Measurements from ENCODE around the gene BMPR1A. TPM values are rescaled to one million over a fixed set of nuclear protein-coding genes. Genes with fewer than 3 reads are reported as not detected.

The BMPR1A gene
- polyA plus RNA-seq, 2 of the 4 experiments (the other 2 are of a cell fraction): 25.5 to 39.0 TPM

GRCh38 chr10:86888585-86889381 lies 132.4 kb downstream of the BMPR1A start:
- no peak for FAIRE-seq
- no peak overlapping the region for H3K27ac ChIP-seq
- DNase-seq (ENCODE audit: low read depth in 1 of 2, low spot score in 1 of 2): no peak
- H3K4me3 ChIP-seq: no peak overlapping the region
- WGBS (ENCODE audit: missing lambda C conversion rate): 80% methylated on average over 7 of the region's 7 CpGs
- no peaks in the 10 kb centered on the region for H3K4me1 ChIP-seq
- no peaks in the 10 kb centered on the region for H3K9me3 ChIP-seq
- TF ChIP-seq JUN (IDR thresholded peaks at IDR 0.05) (no peak), HOXB5 (CRISPR knock-in tag; IDR thresholded peaks at IDR 0.05) (no peak), TP53 (CRISPR knock-in tag; IDR thresholded peaks at IDR 0.05) (no peak), NFE2L2 (conservative IDR thresholded peaks at IDR 0.05; ENCODE audit: low read length) (no peak), RAD21 (conservative IDR thresholded peaks at IDR 0.05 in 1 of 2, IDR thresholded peaks at IDR 0.05 in 1 of 2) (no peak), REST (IDR thresholded peaks at IDR 0.05) (no peak), ESRRA (IDR thresholded peaks at IDR 0.05; ENCODE audit: borderline replicate concordance, low read length) (no peak), HEYL (CRISPR knock-in tag; IDR thresholded peaks at IDR 0.05) (no peak), ZC3H11A (IDR thresholded peaks at IDR 0.05) (no peak)
- no peak overlapping the region for H3K4me2 ChIP-seq
- ChIA-PET POLR2A (interaction anchor here (0.7 kb wide), 1 partner anchor 133 kb away, joined by 6 read pairs; no protein-coding TSS in a partner anchor), CTCF (interaction anchor here (1.6 to 1.9 kb wide), 2 partner anchors 10 to 11 kb away, joined by 3 to 7 read pairs; no protein-coding TSS in a partner anchor)
- ATAC-seq: no peak

- no peak overlapping the region for H3K4me2 ChIP-seq
- DNase-seq (ENCODE audit: low read depth in 1 of 2, low spot score in 1 of 2) (no peak), FAIRE-seq (no peak), ATAC-seq (no peak)
- WGBS (ENCODE audit: missing lambda C conversion rate): 68% methylated on average over 3 of the region's 3 CpGs
- H3K27ac ChIP-seq: no peak overlapping the region
- CTCF ChIA-PET: interaction anchor here (1.1 to 1.9 kb wide), 4 partner anchors 9 to 13 kb away, joined by 3 to 7 read pairs (median 4); no protein-coding TSS in a partner anchor
- no peaks in the 10 kb centered on the region for H3K4me1 ChIP-seq
- H3K4me3 ChIP-seq: no peak overlapping the region
- TF ChIP-seq NPAS2 (CRISPR knock-in tag; IDR thresholded peaks at IDR 0.05; ENCODE audit: borderline replicate concordance): no peak
- no peak for TF ChIP-seq RFX5 (IDR thresholded peaks at IDR 0.05)
- TF ChIP-seq CHD2 (IDR thresholded peaks at IDR 0.05; ENCODE audit: low read length, partially characterized antibody): no peak
- TF ChIP-seq HOXB13 (CRISPR knock-in tag; IDR thresholded peaks at IDR 0.05; ENCODE audit: low read depth): no peak
- no peak for TF ChIP-seq RARB (CRISPR knock-in tag; IDR thresholded peaks at IDR 0.05)
- no peak for TF ChIP-seq EP300 (IDR thresholded peaks at IDR 0.05)
- no peak for TF ChIP-seq REST (IDR thresholded peaks at IDR 0.05)
- TF ChIP-seq NR3C1 (IDR thresholded peaks at IDR 0.05): no peak
- no peak for TF ChIP-seq HES2 (IDR thresholded peaks at IDR 0.05)
- TF ChIP-seq EHMT2 (IDR thresholded peaks at IDR 0.05; ENCODE audit: low read depth): no peak
- no peak for TF ChIP-seq FOSB (CRISPR knock-in tag; IDR thresholded peaks at IDR 0.05)
- no peak for TF ChIP-seq RNF2 (IDR thresholded peaks at IDR 0.05; ENCODE audit: borderline replicate concordance, low read depth)
- TF ChIP-seq PHF8 (IDR thresholded peaks at IDR 0.05; ENCODE audit: borderline replicate concordance, low read depth): no peak
- H3K9me3 ChIP-seq: no peaks in the 10 kb centered on the region
- POLR2A ChIA-PET: no interaction called here
Observed at GRCh38 chr10:86889997-86890396, 133.6 kb downstream of the BMPR1A start.
